DMS114 treated with DMSO at 0.1 percent for 48 hours (cell line): ENCODE measurements around the gene SAMSN1.

Source experiments
- DNase-seq: peaks from one replicate; lab custom pipeline; 2025; ENCODE audit not compliant: unreplicated experiment; lab: John Stamatoyannopoulos, UW

SAMSN1 gene

DNA sequence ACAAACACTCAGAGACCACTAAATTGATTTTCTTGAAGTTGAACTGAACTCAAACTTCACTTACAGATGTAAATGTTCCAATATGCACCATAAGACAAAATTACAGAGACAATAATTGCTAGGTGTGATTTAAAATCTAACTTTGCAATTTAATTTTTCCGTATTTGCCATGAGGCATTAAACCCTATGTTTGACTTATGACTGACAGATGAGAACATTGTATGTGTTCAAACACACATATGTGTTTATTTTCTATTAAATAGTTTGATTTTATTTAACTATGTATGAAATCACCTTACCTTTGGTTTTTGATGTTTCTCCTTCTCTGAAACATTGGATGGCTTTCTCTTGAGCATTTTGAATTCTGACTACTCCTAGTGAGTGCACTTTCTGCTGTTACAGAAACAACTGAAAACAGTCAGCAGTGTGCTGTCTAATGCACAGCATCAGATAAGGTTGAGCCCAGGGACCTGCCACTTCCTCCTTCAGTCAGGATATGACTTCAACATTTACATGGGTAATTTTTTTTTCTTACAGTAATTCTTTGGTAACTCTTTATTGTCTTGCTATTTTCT is at the start of gene SAMSN1:
SAMSN1 (minus strand) TSS at position 410 of the 575 bp plus-strand sequence; CDS start at position 356, 54 bp downstream.
- no peak for DNase-seq

DNA sequence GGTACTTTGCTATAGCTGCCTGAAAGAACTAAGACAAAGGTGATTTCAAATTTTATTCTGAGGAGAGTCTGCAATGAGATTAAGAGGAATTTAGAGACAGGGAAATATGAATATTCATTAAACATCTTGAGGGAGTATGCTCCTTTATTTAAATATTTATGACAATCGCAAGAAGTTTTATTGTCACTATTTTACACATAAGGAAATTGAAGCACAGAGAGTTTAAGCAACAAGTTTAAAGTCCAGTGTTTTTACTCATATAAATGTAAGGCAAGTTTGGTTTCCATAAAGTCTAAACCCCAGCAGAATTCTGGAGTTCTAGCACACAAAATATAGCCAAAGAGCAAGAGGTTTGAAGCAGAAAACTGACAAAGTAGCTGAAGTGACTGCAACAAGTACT is 49.3 kb upstream of the SAMSN1 start:
- no peak for DNase-seq

DNA sequence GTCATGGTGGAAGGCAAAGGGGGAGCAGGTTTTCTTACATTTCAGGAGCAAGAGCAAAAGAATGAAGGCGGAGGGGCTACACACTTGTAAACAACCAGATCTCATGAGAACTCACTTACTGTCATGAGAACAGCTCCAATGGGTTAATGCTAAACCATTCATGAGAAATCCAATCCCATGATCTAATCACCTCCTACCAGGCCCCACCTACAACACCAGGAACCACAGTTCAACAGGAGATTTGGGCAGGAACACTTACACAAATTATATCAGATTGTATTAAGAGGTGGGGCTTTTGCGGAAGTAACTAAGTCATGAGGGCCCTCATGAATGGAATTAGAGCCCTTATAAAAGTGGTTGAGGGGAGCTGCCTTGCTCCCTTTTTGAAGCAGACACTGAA is 48.9 kb upstream of the SAMSN1 start:
- DNase-seq = no peak

DNA sequence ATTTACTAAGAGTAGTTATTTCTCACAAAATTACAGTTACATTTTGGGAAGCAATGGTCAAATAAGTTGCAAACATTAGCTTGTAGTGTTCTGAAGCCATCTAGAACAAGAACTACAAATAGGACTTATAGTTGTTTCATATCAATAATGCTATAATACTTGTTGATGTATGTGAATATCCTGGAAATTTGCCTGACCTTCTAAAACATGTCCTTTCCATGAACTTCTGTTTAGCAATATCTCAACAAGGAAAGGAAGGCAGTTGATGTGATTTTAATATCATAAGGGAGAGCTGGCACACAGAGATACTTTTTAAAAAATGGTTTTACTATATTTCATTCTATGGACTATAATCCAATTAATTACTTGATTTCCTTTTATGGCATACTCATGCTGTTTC is 47.1 kb upstream of the SAMSN1 start:
- no peak for DNase-seq

DNA sequence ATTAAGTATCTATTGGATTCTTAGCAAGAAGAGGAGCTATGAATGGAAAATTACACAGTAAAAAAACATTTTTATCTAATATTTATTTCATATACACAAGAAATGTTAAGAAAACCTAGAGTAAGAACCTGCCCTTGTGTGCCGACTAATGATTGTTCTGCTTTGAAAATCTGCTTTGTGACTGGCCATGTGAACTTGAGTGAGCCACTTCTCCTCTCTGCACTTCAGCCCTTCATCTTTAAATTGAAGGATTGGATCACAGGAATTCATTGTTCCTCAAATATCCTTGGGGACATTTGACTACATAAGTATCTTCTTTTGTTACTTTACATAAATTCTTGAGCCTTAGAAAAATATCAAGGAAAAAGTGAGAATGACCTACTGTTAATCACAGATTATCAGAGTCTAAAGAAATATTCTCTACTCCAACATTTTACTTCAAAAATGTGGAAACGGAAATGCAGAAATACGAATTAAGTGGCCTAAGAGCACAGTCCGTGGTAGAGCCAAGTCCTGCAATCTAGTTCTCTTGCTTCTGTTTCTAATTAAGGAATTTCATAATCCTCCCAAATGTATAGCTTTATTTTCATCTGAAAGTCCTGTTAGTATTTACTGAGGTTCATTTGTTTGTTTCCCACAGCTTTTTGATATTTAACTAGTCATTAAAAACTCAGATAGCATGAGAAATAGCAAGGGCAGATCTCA is 46.3 kb upstream of the SAMSN1 start:
- no peak for DNase-seq

DNA sequence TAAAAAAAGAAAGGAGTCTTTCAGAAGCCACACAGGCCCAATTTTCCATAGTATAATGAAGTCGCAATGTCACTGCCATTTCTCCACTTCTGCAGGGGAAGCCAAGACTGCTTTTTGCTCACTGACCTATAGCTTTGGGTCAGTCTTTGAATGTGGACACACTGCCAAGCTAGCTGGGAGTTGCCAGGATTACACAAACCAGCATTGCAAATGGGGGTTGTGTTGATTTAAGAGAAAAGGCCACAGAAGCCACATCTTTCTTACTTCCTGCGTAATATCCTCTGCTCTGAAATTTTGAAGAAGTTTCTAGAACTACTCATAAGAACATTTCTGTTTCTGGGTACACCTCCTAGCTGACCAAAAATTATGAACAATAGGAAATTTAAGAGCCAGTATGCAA is 45.8 kb upstream of the SAMSN1 start:
- no peak for DNase-seq

DNA sequence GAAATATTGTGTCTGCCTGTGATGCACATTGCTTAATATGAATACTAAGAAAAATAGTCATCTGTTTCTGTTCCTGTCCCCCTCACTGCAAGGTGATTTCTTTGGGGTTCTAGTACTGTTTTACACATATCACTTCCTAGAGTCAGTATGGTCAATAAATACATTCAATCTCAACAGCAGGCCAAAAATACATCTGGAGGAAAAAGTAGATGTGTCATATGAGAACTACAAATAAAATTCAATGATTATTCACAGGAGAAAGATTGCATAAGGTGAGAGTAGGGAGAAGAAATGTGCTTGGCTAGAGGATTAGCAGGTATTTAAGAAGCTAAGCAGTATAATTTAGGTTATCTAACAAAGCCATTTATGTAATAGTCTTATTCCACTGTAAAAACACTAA is 45.3 kb upstream of the SAMSN1 start:
- DNase-seq = no peak

DNA sequence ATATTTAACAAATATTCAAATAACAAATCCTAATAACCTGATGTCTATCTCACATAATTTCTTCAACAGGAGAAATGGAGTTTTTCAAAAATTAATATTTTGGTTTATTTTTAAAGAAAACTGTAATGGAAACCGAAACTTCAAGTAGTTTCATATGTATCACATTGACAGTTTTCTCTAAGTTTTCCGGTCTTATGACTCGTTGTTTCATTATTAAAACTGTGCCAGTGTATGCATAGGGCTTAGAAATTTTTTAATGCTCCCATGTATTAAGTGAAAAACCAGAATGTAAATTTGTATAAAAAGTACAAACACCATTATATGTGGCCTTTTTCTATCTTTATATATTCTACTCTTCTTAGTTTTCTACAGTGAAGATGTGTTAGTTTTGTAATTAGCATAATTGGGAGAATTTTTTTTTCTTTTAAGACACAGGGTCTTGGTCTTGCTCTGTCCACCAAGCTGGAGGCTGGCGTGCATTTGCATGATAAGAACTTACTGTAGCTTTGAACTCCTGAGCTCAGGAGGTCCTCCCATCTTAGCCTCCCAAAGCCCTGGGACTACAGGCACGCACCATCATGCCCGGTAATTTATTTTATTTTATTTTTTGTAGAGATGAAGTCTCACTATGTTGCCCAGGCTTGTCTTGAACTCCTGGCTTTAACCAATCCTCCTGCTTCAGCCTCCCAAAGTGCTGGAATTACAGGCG is 43.9 kb upstream of the SAMSN1 start:
- no peak for DNase-seq

DNA sequence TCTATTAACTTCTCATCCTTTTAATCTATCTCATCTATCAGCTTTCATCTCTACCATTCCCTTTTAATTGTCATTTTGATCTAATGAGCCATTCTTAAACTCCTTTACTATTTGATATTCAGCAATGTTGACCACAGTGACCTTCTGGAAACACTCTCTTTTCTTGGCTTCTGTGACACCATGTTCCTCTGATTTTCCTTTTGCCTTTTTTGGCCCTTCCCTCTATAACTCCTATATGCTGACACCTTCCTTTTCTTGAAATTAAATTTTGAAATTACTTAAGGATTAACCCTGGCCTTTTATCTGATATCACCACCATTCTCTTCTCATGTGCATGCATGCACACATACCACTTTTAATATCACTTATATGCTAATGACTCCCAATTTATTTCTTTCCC is 41.2 kb upstream of the SAMSN1 start:
- no peak for DNase-seq

DNA sequence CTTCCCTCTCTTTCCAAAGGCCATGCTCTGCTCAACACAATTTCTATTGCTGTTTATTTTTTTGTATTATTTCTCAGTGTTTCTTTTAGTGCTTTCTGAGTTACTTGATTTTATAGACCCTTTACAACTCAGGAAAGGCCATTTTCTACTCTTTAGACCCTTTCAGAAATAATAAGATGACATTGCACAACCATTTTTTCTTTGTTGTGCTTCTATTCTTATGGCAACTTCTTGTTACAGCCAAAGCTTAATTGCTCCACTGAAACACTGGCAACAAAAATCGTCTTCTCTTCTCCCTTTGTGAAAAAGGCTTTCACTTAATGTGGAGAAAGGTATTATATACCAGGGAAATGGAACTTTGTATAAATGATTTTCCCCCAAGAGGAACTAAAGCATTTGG is 39.0 kb upstream of the SAMSN1 start:
- no peak for DNase-seq

DNA sequence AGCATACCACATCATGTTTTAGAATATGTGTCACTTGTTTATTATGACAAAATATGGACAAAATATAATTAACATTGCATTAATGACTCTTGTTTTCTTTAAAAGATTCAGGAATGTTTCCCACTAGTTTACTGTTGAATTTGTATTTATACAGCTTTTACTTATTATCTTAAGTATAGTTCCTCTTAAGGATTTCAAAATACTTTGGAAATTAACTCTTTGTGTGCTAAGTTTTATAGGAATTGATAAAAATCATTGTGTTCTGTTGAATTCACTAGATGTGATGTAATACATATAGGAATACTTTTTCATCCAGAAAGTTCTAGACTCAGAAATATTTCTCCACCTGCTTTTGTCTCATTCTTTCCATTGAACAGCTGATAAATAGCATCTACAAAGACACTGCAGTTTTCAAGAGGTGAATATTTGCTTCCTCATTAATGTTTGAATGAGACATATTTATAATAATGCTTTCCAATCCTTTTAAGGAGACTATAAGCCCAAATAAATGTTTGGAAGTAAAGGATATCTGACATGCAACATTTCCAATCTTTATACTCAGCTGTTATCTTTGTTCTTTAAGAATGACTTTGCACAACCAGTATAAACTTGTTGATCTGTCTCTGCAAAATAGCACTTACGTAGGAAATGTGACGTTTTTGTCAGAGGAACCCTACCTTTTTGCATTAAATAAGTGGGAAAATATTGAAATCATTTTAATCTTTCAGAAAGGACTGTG is 38.4 kb upstream of the SAMSN1 start:
- no peak for DNase-seq

DNA sequence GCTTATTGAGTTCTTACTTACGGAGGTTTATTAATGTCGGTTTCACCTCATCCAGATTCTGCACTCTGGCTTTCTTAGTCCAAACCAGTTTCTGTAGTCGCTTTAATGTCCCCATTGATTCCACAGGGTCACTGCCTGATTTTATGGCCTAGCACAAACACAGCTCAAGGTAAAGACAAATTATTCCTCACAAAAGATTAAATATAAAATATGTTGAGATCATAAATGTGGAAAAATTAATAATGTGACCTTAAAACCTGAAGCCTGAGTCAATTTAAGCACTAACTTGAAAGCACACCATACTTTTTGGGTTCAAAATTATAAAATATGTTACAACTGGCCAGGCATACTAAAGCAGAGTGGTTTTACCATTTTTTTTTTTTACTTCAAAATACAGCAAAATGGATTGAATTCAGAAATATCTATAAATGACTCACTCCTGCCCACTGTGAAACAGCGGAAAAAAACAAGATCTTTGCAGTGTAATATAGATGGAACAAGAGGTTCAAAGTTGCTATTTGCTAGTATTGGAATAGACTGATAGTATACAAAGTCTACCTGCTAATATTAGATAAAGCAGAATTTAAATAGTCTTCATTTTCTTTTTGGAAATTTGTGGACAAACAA is 37.6 kb upstream of the SAMSN1 start:
- DNase-seq = no peak

DNA sequence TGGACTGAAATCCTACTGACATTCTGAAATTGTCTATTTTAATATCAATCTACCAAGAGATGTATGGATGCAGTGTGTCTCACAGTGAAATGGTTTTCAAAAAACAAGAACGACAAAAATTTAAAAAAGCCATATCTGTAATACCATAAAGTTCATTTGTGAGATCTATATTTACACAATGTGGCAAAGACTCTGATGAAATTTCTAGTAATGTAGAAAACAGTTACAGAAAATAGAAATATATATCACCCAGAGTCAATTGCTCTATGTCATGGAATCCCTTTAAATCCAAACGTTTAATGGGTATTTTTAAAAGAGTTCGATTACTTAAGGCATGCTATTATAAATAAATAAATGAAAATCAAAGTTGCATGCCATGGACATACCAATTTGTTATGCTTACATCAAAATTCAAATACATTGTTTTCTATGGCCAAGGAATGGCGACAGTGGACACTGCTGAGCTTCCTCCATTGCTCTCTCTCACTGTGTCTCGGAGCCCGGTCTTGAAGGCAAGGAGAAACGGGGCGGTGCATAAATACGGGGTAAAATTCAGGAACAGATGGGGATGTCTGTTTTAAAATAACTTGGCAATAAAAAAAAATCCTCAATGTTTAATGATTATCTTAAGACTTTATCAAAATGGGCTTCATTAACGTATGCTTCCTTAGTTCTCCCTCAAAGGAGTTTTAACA is 37.0 kb upstream of the SAMSN1 start:
- no peak for DNase-seq

DNA sequence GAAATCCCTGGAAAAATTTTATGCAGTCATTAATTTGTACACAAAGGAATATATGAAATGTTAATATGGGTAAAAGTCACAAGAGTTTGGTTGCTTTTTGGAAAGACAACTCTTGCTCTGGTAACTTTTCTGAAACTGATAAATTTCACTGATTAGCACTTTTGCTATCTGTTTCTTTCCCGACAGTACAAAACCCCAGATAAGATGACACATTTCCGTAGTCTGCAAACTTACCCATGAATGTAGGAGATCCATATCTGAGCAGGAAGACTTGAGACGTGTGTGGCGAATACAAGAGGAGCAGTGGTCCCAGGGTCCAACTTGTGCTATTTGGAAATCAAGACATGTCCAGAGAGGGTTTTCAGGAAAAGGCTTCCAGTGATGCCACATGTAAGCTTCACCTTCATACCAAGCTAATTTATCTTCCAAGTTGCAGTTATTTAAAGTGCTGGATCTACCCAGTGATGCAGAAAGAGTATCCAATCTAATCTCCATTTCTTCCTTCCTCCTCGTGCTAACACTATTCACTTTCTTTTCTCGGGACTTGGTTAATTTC is 35.9 kb upstream of the SAMSN1 start:
- DNase-seq = no peak

DNA sequence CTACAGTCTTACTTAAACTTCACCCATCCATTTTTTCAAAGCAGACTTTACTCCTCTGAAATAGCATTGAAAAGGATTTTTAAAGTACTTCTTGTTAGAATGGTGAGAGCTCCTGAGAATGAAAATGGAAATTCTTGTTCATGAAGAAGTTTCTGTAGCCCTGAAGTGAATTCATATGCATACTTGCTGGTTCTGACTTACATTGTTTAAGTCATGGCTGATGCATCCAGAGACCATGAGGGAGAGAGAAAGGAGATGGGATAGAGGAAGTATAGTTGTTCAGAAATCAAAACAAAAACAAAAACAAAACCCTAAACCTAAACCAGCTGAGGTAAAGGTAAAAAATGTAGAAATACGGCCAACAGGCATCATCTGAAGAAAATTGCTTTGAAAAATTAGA is 27.1 kb upstream of the SAMSN1 start:
- DNase-seq = no peak

DNA sequence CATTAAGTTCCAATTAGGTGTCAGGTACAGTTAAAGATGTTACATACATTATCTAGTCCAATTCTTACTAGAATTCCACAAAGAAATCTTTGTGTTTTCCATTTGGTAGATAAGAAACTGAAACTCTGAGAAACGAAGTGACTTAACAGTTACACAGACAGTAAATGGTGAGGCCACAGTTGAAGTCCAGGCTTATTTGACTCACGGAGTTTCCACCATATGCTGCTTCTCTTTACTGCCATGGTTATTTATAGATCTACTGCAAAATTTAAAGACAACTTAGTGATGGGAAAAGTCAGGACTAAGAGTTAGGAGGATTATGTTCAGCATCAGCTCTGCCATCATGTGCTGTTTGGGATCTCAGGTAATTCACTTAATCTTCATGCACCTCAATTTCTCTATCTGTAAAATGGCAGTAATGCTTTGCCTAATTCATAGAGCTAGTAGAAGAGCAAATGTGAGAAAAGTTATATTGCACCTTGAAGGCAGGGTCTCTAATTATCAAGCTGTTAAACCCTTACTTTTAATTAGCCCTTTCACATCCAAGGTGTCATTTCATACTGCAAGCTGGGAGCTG is 26.2 kb upstream of the SAMSN1 start:
- no peak for DNase-seq

DNA sequence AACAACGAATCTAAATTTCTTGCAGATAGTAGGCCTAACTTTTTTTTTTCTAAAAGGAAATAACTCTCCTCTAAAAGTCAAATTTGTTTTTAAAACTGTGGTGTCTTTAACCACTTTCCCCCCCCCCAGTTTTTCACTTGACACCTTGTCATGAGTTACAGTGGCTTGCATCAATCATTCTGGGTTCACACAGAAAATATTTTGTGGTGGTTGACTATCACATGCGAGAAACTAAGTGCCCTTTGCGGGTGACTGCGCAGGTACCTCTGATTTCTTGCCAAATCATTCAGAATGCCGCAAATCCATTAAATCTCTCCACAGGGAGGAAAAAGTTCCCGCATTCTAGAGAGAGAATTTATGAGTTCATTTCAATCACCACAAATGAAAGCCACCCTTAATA is 23.8 kb upstream of the SAMSN1 start:
- no peak for DNase-seq

DNA sequence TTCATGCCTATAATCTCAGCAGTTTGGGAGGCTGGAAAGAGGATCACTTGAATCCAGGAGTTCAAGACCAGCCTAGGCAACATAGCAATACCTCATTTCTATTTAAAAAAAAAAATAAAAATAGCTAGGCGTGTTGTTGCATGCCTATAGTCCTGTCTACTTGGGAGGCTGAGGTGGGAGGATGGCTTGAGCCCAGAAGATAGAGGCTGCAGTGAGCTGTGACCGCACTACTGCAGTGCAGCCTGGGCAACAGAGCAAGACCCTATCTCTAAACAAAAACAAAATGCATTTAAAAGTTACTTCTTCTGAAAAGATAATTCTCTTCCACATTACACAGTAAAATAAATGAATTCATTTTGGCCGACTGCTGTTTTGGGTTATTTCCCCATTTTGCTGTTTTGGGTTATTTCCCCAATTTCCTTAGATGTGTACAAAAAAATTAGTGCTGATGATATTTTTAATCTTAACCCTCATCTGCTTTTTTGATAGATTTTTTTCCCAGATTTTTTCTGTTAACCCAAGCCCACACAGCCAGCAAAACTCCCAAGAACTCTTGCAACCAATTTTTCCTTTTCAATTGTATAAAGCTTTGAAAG is 23.0 kb upstream of the SAMSN1 start:
- no peak for DNase-seq
